Astrocyte (in vitro differentiated cells and primary cell): Measurements from ENCODE around the gene GPX4. TPM values are rescaled to one million over a fixed set of nuclear protein-coding genes. Genes with fewer than 3 reads are reported as not detected.

ENCODE experiments used
- DNase-seq: peaks from one replicate; pipeline ENCODE4 v3.0.0-alpha.2; 2010; ENCODE audit warnings: low read depth
- FAIRE-seq: peaks from 2 replicates; lab custom pipeline; 2011; peaks lifted over from hg19 to GRCh38; lab: Jason Lieb, UNC
- H2AFZ ChIP-seq: 2 replicates; pipeline ENCODE4 v1.6.0; 2012; ENCODE audit warnings: low read depth, low read length, inconsistent platforms
- H3K27ac ChIP-seq: 2 replicates; pipeline ENCODE4 v1.5.1; 2011; ENCODE audit warnings: low read depth, low read length, inconsistent platforms
- H3K27me3 ChIP-seq: 2 replicates; pipeline ENCODE4 v1.6.0; 2011; ENCODE audit warnings: low read length, inconsistent platforms; ENCODE audit not compliant: insufficient read depth
- H3K36me3 ChIP-seq: 2 replicates; pipeline ENCODE4 v1.5.1; 2011; ENCODE audit warnings: low read length, inconsistent platforms; ENCODE audit not compliant: insufficient read depth
- H3K4me1 ChIP-seq: 2 replicates; pipeline ENCODE4 v1.5.1; 2011; ENCODE audit warnings: low read length, inconsistent platforms; ENCODE audit not compliant: insufficient read depth
- H3K4me2 ChIP-seq: 2 replicates; pipeline ENCODE4 v1.6.0; 2012; ENCODE audit warnings: low read length, inconsistent platforms
- H3K4me3 ChIP-seq: 2 replicates; pipeline ENCODE4 v1.5.1; 2011; ENCODE audit warnings: low read depth, mild to moderate bottlenecking, low read length, inconsistent platforms; ENCODE audit not compliant: insufficient read depth
- H3K79me2 ChIP-seq: 2 replicates; pipeline ENCODE4 v1.6.0; 2012; ENCODE audit warnings: mild to moderate bottlenecking, low read length, inconsistent platforms; ENCODE audit not compliant: insufficient read depth
- H3K9ac ChIP-seq: 2 replicates; pipeline ENCODE4 v1.6.0; 2012; ENCODE audit warnings: mild to moderate bottlenecking, low read length, inconsistent platforms
- H3K9me3 ChIP-seq: 2 replicates; pipeline ENCODE4 v1.5.1; 2012; ENCODE audit warnings: low read depth, mild to moderate bottlenecking, low read length, inconsistent platforms; ENCODE audit not compliant: insufficient read depth
- H4K20me1 ChIP-seq: 2 replicates; pipeline ENCODE4 v1.6.0; 2012; ENCODE audit warnings: low read length, inconsistent platforms; ENCODE audit not compliant: insufficient read depth
- H3K27ac Mint-ChIP-seq: one replicate; pipeline ENCODE4 v1.8.0; 2021; ENCODE audit warnings: mild to moderate bottlenecking, mixed read lengths; ENCODE audit not compliant: unreplicated experiment
- H3K27me3 Mint-ChIP-seq: one replicate; pipeline ENCODE4 v1.8.0; 2021; ENCODE audit warnings: low read depth, mixed read lengths; ENCODE audit not compliant: unreplicated experiment
- H3K36me3 Mint-ChIP-seq: one replicate; pipeline ENCODE4 v1.8.0; 2021; ENCODE audit warnings: low read depth, mixed read lengths; ENCODE audit not compliant: unreplicated experiment
- H3K4me1 Mint-ChIP-seq: one replicate; pipeline ENCODE4 v1.8.0; 2021; ENCODE audit warnings: low read depth, mixed read lengths; ENCODE audit not compliant: unreplicated experiment
- H3K4me3 Mint-ChIP-seq: one replicate; pipeline ENCODE4 v1.8.0; 2021; ENCODE audit warnings: mild to moderate bottlenecking, moderate library complexity, mixed read lengths; ENCODE audit not compliant: unreplicated experiment
- H3K9me3 Mint-ChIP-seq: one replicate; pipeline ENCODE4 v1.8.0; 2021; ENCODE audit warnings: mild to moderate bottlenecking, mixed read lengths; ENCODE audit not compliant: unreplicated experiment
- EZH2 ChIP-seq: IDR thresholded peaks from 2 replicates; pipeline ENCODE4 v1.6.1; 2012; ENCODE audit warnings: mild to moderate bottlenecking, low read length, inconsistent platforms; ENCODE audit not compliant: insufficient read depth
- total RNA-seq: library from RNA; stranded (reverse); gene quantifications from 2 replicates; pipeline ENCODE4 v1.2.1, GENCODE V29; 2021
- TF ChIP-seq, protein P1 (sequence below): IDR thresholded peaks from 2 replicates; pipeline ENCODE4 v1.5.1; 2011; ENCODE audit warnings: low read depth, mild to moderate bottlenecking, inconsistent platforms, low read length, moderate library complexity; ENCODE audit not compliant: insufficient read depth

Gene GPX4
- total RNA-seq, 1 donor from 2014 or later = 325 TPM

DNA sequence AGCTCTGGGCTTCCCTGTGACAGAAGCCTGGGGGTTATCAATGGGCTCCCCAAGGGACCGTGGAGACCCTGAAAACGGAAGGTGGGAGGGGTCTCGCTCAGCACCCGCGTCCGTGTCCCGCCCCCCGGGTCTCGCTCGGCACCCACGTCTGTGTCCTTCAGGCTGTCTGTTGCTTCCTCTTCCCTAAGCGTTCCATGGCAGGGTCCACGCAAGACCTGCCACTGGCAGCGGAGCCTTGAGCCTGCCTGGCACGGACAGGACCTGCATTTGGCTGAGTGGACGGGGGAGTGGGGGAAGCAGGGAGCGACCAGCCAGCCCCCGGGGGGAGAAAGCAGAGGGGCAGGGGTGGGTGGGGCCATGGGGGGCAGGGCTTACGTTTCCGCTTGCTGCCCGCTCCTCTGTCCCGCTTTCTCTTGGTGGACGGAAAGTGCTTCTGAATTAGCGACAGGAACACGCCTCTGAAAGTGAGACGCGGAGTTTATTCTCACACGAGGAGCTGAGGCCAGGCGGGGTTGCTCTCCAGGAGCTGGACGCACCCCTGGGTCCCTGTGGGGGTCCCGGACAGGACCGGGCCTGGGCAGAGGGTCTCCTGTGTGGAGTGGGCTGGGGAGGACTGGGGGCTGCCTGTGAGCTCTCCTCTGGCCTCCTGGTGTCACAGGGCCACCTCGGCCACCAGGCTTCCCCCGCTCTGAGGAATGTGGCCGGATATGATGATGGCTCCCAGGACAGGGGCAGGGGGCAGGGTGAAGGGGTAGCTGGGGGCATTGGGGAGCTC lies 12.0 kb downstream of the GPX4 start:
- no peak for FAIRE-seq
- Histone ChIP-seq H2AFZ (no peak overlapping the region), H3K4me1 (peaks cover 11% of the 10 kb centered on the region), H3K4me2 (no peak overlapping the region), H3K79me2 (no peaks in the 10 kb centered on the region), H3K9ac (no peak overlapping the region), H4K20me1 (peaks cover 19% of the 10 kb centered on the region), H3K4me3 (no peak overlapping the region), H3K27ac (no peak overlapping the region), H3K27me3 (no peaks in the 10 kb centered on the region), H3K9me3 (no peaks in the 10 kb centered on the region), H3K36me3 (no peaks in the 10 kb centered on the region)
- TF ChIP-seq, protein P1, sequence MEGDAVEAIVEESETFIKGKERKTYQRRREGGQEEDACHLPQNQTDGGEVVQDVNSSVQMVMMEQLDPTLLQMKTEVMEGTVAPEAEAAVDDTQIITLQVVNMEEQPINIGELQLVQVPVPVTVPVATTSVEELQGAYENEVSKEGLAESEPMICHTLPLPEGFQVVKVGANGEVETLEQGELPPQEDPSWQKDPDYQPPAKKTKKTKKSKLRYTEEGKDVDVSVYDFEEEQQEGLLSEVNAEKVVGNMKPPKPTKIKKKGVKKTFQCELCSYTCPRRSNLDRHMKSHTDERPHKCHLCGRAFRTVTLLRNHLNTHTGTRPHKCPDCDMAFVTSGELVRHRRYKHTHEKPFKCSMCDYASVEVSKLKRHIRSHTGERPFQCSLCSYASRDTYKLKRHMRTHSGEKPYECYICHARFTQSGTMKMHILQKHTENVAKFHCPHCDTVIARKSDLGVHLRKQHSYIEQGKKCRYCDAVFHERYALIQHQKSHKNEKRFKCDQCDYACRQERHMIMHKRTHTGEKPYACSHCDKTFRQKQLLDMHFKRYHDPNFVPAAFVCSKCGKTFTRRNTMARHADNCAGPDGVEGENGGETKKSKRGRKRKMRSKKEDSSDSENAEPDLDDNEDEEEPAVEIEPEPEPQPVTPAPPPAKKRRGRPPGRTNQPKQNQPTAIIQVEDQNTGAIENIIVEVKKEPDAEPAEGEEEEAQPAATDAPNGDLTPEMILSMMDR = no peak
- TF ChIP-seq EZH2 = no peak
- DNase-seq = no peak
- Mint-ChIP-seq H3K27ac (no peak overlapping the region), H3K36me3 (peaks cover 4% of the 10 kb centered on the region), H3K4me3 (no peak overlapping the region), H3K27me3 (no peaks in the 10 kb centered on the region), H3K4me1 (no peaks in the 10 kb centered on the region), H3K9me3 (no peaks in the 10 kb centered on the region)

DNA sequence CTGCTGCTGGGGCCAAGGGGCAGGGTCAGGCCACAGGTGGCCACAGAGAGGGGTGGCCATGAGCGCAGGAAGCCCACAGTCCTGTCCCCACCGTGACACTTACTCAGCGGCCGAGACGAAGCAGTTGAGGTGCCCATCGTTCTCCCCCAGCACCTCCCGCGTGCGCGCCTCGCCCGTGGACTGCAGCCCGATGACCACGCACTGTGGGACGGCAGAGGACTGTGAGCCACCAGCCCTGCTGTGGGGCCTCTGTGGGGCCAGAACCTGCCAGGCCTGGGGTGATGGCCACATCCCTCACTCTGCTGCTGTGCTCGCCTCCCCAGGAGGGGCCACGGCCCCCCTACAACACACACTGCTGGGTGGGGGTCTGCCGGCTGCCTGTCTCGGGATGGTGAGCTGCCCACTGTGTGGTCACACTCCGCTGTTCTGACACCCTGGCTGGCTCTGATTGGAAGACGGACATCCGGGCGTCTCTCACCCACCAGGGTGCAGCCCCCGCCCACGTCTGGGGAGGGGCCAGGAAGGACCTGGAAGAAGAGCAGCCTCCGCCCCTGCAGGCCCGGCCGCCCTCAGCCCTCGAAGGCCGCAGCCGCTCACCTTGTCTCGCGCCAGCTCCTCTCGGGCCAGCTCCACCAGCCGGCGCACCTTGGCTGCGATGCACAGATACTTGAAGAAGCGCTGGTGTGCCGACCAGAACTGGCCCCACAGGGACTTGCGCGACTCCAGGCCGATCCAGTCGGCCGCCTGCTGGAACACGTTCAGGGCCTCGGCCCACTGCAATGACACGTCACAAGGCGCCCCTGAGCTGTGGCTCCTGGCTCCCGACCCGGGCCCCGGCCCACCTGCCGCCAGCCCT lies 13.2 kb downstream of the GPX4 start:
- Histone ChIP-seq H2AFZ (no peak overlapping the region), H3K36me3 (peaks cover 7% of the 10 kb centered on the region), H3K4me1 (peaks cover 11% of the 10 kb centered on the region), H3K9me3 (no peaks in the 10 kb centered on the region), H3K27ac (no peak overlapping the region), H3K4me2 (no peak overlapping the region), H3K4me3 (no peak overlapping the region), H3K27me3 (no peaks in the 10 kb centered on the region), H4K20me1 (peaks cover 24% of the 10 kb centered on the region), H3K79me2 (no peaks in the 10 kb centered on the region), H3K9ac (no peak overlapping the region)
- Mint-ChIP-seq H3K4me3 (no peak overlapping the region), H3K27ac (no peak overlapping the region), H3K27me3 (no peaks in the 10 kb centered on the region), H3K36me3 (peaks cover 9% of the 10 kb centered on the region), H3K4me1 (no peaks in the 10 kb centered on the region), H3K9me3 (no peaks in the 10 kb centered on the region)
- no peak for TF ChIP-seq EZH2
- TF ChIP-seq, protein P1 = no peak
- DNase-seq (no peak), FAIRE-seq (no peak)
